H4 (cell line): ENCODE data around the gene SERPINA6. TPM values are rescaled to one million over a fixed set of nuclear protein-coding genes. Genes with fewer than 3 reads are reported as not detected.
"Not testable (repeated sequence)": the region's sequence is repeated elsewhere in the genome, so short reads cannot be mapped to it uniquely, and the experiment has no call there.

Source experiments
- DNase-seq: peaks from one replicate; pipeline ENCODE4 v3.0.0-alpha.2; 2015; ENCODE audit warnings: low spot score
- total RNA-seq: library from RNA; depleted of rRNA; stranded (reverse); fragments of >200 nt; shearing (Covaris generic); gene quantifications from 2 replicates; pipeline ENCODE4 v1.2.3, GENCODE V29; 2014

The SERPINA6 gene
- total RNA-seq, 1 experiment from 2014 or later: 0.35 TPM

GRCh38 chr14:94354638-94355185 is 31.6 kb upstream of the SERPINA6 start:
- DNase-seq: no peak

GRCh38 chr14:94354190-94354589 is 31.1 kb upstream of the SERPINA6 start:
- not testable (repeated sequence) for DNase-seq

GRCh38 chr14:94349276-94349675 is 26.1 kb upstream of the SERPINA6 start:
- DNase-seq: no peak

GRCh38 chr14:94348836-94349235 is 25.7 kb upstream of the SERPINA6 start:
- DNase-seq: no peak

GRCh38 chr14:94346841-94347240 is 23.7 kb upstream of the SERPINA6 start:
- DNase-seq: no peak

- not testable (repeated sequence) for DNase-seq
Measured at GRCh38 chr14:94346065-94346786, 23.1 kb upstream of the SERPINA6 start.

- DNase-seq: peak; percentile 92
Measured at GRCh38 chr14:94345344-94346064, 22.4 kb upstream of the SERPINA6 start.

GRCh38 chr14:94344389-94344788 is 21.3 kb upstream of the SERPINA6 start:
- no peak for DNase-seq

GRCh38 chr14:94343238-94344005 is 20.3 kb upstream of the SERPINA6 start:
- DNase-seq: no peak

GRCh38 chr14:94342334-94342934 is 19.3 kb upstream of the SERPINA6 start:
- DNase-seq: peak; percentile 98

GRCh38 chr14:94341656-94342333 is 18.7 kb upstream of the SERPINA6 start:
- peak; percentile 30 for DNase-seq

GRCh38 chr14:94340533-94340932 is 17.4 kb upstream of the SERPINA6 start:
- no peak for DNase-seq

GRCh38 chr14:94338023-94338422 is 14.9 kb upstream of the SERPINA6 start:
- DNase-seq: no peak

- DNase-seq: no peak
Measured at GRCh38 chr14:94337274-94337673, 14.1 kb upstream of the SERPINA6 start.

GRCh38 chr14:94334872-94335271 is 11.7 kb upstream of the SERPINA6 start:
- no peak for DNase-seq

- DNase-seq: no peak
Measured at GRCh38 chr14:94332587-94332986, 9.5 kb upstream of the SERPINA6 start.

GRCh38 chr14:94332063-94332583 is 9.0 kb upstream of the SERPINA6 start:
- DNase-seq: no peak

GRCh38 chr14:94331462-94331861 is 8.3 kb upstream of the SERPINA6 start:
- DNase-seq: no peak

GRCh38 chr14:94330857-94331256 is 7.7 kb upstream of the SERPINA6 start:
- DNase-seq: no peak

- DNase-seq: no peak
Measured at GRCh38 chr14:94330432-94330831, 7.3 kb upstream of the SERPINA6 start.

- DNase-seq: no peak
Measured at GRCh38 chr14:94329857-94330256, 6.7 kb upstream of the SERPINA6 start.
